Neural cell (in vitro differentiated cells): ENCODE measurements around the gene SMIM38.

Experiments
- CTCF ChIP-seq: fragments of 450-650 bp; IDR thresholded peaks from 2 replicates; pipeline ENCODE4 v1.5.1; 2014; ENCODE audit warnings: antibody characterized with exemption, mild to moderate bottlenecking, moderate library complexity; ENCODE audit not compliant: poor library complexity, severe bottlenecking
- REST ChIP-seq: IDR thresholded peaks from 2 replicates; pipeline ENCODE4 v1.6.1; 2012; ENCODE audit warnings: borderline replicate concordance
- SMC3 ChIP-seq: fragments of 450-650 bp; conservative IDR thresholded peaks from 2 replicates; pipeline ENCODE4 v1.6.1; 2014; ENCODE audit warnings: antibody characterized with exemption, mild to moderate bottlenecking, moderate library complexity; ENCODE audit not compliant: poor library complexity
- TAF1 ChIP-seq: IDR thresholded peaks from 2 replicates; pipeline ENCODE4 v1.6.1; 2012; ENCODE audit warnings: low read depth

GRCh38 chr11:69150175-69150574 lies 5.6 kb upstream of the SMIM38 start:
- TF ChIP-seq TAF1, result no peak
- TF ChIP-seq CTCF, result no peak
- no peak for TF ChIP-seq REST
- no peak for TF ChIP-seq SMC3
